GM12864 (cell line): ENCODE results near the gene BLMH.

Source experiments
- DNase-seq: peaks from one replicate; pipeline ENCODE4 v3.0.0-alpha.2; 2011; ENCODE audit warnings: low read depth
- H3K4me3 ChIP-seq: 2 replicates; pipeline ENCODE4 v1.5.1; 2011; ENCODE audit warnings: mild to moderate bottlenecking, low read depth, low read length, control low read depth
- TF ChIP-seq, protein P1 (sequence below): IDR thresholded peaks from 2 replicates; pipeline ENCODE4 v1.5.1; 2011; ENCODE audit warnings: low read depth, mild to moderate bottlenecking, moderate library complexity, low read length, control low read depth, inconsistent platforms; ENCODE audit errors: missing control alignments

The BLMH gene

GRCh38 chr17:30224419-30224960 lies 67.3 kb downstream of the BLMH start:
- no peak overlapping the region for H3K4me3 ChIP-seq
- TF ChIP-seq, protein P1, sequence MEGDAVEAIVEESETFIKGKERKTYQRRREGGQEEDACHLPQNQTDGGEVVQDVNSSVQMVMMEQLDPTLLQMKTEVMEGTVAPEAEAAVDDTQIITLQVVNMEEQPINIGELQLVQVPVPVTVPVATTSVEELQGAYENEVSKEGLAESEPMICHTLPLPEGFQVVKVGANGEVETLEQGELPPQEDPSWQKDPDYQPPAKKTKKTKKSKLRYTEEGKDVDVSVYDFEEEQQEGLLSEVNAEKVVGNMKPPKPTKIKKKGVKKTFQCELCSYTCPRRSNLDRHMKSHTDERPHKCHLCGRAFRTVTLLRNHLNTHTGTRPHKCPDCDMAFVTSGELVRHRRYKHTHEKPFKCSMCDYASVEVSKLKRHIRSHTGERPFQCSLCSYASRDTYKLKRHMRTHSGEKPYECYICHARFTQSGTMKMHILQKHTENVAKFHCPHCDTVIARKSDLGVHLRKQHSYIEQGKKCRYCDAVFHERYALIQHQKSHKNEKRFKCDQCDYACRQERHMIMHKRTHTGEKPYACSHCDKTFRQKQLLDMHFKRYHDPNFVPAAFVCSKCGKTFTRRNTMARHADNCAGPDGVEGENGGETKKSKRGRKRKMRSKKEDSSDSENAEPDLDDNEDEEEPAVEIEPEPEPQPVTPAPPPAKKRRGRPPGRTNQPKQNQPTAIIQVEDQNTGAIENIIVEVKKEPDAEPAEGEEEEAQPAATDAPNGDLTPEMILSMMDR, result no peak
- DNase-seq, result no peak

DNA sequence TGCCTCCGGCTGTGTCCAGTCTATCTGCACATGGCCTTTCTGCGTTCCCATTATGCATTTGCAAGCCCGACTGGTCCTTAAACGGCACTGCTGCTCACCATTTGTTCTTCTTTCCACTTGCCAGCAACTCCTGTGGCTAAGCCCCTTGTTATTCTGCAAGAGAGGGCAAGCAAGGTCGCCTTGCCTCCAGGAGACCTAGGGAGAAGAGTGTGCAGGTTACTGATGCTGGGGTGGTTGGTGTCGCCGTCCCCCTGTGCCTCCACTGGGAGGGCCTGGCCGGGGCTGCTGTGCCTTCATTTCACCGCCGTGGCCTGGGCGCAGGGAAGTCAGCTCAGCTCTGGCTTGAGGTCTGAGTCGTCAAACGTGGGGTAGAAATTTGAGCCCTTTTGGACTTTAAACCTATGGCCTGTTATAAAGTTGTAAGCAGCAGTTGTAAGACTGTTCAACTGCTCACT lies 69.0 kb downstream of the BLMH start:
- TF ChIP-seq, protein P1, result no peak
- DNase-seq, result no peak
- no peak overlapping the region for H3K4me3 ChIP-seq

DNA sequence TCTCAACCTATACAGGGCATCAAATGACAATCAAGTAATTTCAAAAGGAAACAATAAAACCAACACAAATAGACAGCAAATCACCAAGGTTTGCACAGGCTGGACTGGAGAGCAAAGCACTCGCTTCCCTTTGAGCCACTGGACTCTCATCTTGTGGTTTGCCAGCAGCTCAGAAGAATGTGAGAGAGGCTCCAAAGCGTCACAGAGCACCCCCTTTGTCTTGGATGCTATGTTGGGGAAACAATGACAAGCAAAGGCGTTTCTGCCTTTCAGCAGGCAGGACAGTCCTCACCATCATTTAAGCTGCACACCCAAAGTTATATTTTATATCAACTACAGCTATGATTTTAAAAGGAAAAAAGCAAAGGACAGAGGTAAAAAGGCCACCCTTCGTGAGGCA lies 69.5 kb downstream of the BLMH start:
- H3K4me3 ChIP-seq, result no peak overlapping the region
- TF ChIP-seq, protein P1, result no peak
- DNase-seq, result no peak

GRCh38 chr17:30221346-30221745 lies 70.4 kb downstream of the BLMH start:
- TF ChIP-seq, protein P1, result no peak
- no peak for DNase-seq
- H3K4me3 ChIP-seq, result no peak overlapping the region

DNA sequence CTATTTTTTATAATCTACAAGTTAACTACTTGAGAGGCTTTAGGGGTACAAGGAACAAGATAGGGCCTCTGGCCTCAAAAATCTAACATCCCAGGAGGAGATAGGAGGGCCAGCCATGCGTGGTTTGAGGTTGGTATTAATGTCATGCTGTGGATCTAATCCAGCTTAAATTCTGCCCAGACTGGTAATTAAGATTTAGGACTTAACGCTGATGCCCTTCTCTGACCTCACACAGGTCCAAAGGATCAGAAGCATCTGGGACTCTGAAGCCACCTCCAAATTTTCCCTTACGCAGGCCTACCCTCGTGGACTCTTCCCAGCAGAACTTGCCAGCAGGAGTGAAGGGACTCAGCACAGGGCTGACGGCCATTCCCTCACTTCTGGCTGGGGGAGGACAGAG lies 71.3 kb downstream of the BLMH start:
- H3K4me3 ChIP-seq, result no peak overlapping the region
- DNase-seq, result no peak
- TF ChIP-seq, protein P1, result no peak

DNA sequence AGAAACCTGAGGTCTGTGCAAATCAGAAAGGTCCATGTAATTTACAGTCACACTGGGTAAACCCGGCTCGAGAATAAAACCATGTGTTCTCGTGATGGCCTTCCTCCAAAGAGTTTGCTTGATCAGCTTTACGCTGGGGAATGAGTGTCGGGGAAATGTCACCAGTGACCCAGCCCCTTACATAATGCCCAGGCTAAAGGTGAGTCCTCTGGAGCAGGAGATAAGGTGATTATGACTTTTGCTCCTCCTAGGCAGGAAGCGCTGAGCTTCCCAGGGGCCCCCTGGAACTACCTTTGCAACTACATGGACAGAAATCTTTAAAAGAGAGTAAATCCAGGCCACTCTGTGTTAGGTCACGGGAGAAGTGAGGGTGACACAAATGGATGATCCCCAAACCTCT lies 71.9 kb downstream of the BLMH start:
- no peak overlapping the region for H3K4me3 ChIP-seq
- TF ChIP-seq, protein P1, result no peak
- no peak for DNase-seq

- TF ChIP-seq, protein P1, result no peak
- no peak for DNase-seq
- H3K4me3 ChIP-seq, result no peak overlapping the region
Measured at GRCh38 chr17:30219315-30219714, 72.4 kb downstream of the BLMH start.
